Islet precursor cell (in vitro differentiated cells): Measurements from ENCODE around the gene PARP16.

Experiments used
- DNase-seq: peaks from one replicate; pipeline ENCODE4 v3.0.0-alpha.2; 2018

The PARP16 gene

DNA sequence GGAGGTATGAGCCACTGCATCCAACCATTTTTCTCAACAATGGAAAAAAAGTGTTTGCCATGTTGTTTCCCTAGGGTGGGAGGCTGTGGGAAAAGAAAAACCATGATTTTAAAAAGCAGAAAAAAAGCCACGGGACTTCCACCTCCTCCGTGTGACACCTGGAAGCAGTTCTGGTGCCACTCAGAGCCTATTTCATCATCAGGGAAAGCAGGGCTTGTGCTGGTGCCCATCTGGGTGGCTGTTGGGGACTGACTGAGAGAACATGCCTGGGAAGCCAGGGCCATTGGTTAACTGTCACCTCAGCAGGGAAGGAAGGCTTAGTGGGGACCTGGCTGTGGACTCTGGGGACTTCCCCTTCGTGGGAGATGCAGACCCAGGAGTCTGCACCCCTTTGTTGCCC, 25.1 kb upstream of the PARP16 start:
- no peak for DNase-seq

DNA sequence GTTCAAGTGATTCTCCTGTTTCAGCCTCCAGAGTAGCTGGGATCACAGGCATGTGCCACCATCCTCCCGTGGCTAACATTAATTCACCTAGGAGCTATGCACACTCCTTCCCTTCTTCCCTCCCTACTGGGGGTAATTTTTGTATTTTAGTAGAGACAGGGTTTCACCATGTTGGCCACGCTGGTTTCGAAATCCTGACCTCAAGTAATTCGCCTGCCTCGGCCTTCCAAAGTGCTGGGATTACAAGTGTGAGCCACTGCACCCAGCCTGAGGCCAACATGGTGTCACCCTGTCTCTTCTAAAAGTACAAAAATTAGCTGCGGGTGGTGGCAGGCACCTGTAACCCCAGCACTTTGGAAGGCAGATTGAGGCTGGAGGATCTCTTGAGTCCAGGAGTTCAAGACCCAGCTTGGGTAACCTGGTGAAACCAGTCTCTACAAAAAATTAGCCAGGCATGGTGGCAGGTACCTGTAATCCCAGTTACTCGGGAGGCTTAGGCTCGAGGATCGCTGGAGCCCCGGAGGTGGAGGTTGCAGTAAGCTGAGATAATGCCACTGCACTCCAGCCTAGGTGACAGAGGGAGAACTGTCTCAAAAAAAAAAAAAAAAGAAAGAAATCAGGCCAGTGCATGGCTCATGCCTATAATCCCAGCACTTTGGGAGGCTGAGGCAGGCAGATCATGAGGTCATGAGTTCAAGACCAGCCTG, 23.9 kb upstream of the PARP16 start:
- no peak for DNase-seq

DNA sequence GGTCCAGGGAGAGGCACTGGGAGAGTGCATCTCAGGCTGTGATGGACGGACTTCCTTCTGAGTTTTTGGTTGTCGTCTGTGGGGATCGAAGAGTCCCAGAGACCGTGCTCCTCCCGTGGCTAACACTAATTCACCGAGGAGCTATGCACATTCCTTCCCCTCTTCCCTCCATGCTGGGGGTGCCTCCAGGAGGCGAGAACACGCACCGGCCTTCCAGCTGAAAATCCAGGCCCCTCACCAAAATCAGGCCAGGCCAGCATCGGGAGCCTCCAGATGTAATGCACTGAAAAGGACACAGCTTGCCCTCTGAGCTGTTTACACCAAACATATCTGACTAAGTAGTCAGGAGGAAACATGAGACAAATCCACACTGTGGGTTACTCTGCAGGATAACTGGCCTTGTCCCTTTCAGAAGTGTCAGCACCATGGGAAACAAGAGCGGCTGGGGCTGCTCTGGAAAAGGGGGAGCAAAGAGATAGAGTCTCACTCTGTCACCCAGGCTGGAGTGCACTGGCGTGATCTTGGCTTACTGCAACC, 23.3 kb upstream of the PARP16 start:
- DNase-seq = peak; percentile 57

DNA sequence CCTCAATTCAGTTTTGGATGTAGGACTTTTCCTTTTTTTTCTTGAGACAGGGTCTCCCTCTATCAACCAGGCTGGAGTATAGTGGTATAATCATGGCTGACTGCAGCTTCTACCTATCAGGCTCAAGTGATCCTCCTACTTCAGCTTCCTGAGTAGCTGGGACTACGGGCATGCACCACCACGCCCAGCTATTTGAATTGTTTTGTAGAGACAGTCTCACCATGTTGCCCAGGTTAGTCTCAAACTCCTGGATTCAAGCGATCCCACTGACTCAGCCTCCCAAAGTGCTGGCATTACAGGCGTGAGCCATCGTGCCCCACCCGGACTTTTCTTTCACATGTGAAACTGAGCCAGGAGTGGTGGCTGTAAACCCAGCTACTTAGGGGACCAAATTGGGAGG, 21.3 kb upstream of the PARP16 start:
- no peak for DNase-seq

DNA sequence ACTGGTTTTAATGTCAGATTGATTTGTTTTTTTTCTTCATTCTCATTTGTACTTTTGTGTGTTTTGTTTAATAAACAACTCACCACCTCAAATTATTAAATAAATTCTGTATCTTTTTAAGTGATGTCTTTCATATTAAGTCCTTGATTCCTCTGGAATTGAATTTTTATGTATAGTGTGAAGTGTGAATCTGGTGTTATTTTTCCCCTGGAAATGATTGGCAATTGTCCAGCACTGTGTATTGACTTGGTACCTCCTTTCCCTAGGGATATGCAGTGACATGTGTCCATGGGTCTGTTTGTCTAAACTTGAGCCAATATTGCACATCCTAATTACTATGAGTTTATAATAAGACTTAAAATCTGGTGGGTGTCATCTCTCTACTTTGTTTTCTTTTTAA, 19.9 kb upstream of the PARP16 start:
- no peak for DNase-seq

DNA sequence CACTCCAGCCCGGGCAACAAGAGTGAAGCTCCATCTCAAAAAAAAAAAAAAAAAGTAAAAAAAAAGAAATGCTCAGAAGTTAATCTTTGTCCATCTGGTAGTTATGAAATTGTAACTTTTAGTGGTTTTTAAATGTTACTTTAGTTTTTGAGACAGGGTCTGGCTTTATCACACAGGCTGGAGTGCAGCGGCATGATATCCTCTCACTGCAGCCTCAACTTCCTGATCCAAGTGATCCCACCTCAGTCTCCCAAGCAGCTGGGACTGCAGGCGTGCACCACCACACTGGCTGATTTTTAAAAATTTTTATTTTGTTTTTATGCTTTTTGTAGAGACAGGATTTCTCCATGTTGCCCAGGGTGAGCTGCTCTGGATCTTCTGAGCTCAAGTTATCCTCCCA, 19.1 kb upstream of the PARP16 start:
- DNase-seq = no peak

DNA sequence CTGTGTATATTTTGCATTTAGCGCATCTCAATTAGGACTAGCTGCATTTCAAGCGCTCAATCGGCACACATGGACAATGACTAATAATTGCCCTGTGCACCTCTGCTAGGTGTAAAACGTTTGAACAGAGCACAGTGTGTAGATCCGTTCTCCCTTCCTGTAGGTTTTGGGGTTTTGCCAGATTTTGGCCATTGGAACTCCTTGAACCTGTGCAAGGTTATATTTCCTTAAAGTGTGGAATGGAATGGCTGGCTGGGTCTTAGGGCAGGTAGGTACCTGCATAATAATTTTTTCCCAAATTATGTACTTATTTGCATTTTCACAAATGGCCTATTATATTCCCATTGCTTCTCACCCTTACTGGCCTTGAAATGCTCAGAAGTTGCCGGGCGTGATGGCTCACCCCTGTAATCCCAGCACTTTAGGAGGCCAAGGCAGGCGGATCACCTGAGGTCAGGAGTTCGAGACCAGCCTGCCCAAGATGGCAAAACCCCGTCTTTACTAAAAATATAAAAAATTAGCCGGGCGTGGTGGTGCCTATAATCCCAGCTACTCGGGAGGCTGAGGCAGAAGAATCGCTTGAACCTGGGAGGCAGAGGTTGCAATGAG, 18.6 kb upstream of the PARP16 start:
- no peak for DNase-seq

DNA sequence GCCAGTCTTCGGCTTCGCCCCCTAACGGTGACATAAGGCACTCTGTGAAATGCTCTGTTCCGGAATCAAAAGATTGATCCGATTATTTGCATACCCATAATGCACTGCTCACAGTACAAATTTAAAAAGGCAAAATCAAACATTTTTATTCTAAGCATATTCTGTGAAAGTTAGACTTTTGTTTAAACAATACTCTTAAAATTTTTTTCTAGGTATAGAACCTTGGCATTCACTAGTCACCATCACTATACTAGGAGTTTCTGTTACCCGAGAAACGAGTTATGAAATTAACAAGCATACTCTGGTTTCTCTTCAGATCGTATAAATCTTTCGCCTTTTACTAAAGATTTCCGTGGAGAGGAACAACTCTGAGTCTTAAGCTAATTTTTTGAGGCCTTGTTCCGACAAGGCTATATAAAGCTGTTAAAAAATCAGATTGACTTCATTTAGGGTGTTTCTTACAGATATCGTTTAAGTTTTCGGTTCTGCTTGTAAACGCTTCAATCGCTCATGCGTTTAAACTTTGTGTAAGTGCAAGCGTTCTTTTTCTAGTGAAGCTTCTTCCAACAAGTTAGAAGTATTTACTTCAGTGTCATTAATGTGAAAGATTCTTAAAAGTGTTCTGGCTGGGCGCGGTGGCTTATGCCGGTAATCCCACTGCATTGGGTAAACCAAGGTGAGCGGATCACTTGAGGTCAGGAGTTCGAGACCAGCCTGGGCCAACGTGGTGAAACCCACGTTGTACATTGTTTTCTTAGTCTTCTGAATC, 17.9 kb upstream of the PARP16 start, which contains the start of gene RNU5B-1:
Gene RNU5B-1, plus strand, starts transcription at position 297 of the 769 bp plus-strand sequence.
- DNase-seq = peak; percentile 96

DNA sequence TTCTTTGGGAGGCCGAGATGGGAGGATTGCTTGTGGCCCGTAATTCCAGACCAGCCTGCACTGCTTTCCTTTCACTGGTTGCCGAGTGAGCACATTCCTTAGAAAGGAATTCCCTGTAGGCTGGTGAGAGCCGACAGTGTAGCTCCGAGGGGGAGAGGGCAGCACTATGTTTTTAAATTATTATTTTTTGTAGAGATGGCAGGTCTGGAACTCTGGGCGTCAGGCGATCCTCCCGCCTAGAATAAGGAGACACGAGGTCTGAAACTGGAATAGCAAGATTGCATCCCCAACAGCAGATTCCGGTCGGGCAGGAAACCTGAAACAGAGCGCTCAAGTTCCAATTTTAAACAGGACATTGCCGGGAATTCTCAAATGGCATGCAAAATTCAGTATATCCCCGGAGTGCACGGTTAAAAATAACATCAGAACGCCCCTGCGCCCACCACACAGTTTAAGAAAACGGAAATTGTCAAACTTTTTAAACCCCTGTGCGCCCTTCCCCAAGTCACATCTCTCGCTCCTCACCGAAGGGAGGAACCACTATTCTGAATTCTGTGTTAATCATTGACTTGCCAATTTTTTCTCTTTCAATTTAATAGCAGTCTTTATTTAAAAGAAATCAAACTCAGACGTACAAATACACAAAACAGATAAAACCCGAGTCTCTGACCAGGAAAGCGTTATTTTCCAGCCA, 17.2 kb upstream of the PARP16 start:
- DNase-seq = peak; percentile 86

DNA sequence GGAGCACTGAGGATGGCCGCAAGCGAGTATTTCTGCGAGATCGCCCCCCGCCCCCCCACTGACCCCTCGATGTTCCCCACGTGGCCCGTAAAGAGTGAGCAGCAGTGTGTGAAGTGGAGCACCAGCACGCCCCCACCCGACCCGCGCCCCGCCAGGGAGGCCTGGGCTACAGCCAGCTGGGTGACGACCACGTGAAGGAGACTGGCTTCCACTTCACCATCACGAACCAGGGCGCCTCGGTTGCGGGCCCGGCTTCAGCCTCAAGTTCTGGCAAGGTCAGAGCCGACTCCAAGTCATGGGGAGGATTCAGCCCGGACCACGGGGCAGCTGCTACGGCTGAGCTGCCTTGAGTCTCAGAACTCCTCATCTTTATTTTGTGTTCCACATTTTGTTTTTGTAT, 15.4 kb upstream of the PARP16 start:
- DNase-seq = no peak

DNA sequence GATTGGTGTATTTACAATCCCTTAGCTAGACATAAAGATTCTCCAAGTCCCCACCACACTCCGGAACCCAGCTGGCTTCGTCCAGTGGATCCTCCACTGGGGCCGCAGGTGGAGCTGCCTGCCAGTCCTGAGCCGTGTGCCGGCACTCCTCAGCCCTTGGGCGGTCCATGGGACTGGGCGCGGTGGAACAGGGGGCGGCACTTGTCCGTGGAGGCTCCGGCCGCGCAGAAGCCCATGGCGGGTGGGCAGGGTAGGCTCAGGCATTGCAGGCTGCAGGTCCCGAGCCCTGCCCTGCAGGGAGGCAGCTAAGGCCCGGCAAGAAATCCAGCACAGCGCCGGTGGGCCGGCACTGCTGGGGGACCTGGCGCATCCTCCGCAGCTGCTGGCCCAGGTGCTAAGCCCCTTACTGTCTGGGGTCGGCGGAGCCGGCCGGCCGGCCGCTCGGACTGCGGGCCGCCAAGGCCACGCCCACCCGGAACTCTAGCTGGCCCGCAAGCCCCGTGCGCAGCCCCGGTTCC, 14.3 kb upstream of the PARP16 start:
- DNase-seq = peak; percentile 83

DNA sequence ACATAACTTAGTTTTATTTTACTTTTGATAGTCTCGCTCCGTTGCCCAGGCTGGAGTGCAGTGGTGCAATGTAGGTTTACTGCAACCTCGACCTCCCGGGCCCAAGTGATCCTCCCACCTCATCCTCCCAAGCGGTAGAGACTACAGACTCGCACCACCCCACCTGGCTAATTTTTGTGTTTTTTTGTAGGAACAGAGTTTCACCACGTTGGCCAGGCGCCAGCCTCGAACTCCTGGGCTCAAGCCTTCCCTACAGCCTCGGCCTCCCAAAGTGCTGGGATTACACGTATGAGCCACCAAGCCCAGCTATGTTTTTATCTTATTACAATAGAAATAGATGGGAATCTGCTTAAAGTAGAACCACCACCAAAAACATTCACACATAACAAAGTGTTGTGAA, 12.0 kb upstream of the PARP16 start:
- no peak for DNase-seq

DNA sequence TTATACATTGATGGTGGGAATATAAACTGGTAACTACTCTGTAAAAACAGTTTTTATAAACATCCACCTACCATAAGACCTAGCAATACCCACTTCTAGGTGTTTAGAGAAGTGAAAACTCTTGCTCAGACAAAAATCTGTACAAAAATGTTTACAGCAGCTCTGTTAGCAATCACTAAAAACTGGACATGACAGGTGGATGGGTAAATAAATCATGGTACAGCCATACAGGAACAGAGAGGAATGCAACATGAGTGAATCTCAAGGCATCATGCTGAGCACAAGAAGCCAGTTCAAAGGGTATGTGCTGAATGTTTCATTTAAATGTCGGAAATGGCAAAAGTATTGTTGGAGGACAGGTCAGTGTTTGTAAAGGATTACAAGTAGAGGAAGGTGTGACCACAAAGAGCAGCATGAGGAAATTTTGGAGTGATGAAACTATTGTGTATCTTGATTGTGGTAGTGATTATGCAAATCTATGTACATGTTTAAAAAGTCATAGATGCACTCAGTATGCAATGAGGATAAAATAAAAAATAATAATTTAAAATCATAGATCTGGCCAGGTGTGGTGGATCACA, 6.3 kb upstream of the PARP16 start:
- DNase-seq = no peak

DNA sequence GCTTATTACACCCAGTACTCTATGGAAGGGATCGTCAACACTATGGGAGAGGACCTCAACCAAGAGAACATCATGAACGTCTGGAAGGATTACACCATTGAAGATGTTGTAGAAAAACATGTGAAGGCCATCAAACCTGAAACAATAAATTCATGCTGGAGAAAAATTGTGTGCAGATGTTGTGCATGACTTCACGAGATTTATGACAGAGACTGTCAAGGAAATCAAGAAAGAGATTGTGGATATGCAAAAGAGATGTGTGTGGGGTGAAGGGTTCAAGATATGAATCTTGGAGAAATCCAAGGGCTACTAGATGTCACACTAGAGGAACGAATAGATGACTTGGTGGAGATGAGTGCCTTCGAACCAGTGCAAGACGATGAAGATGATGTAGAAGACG, 3.5 kb upstream of the PARP16 start:
- no peak for DNase-seq

DNA sequence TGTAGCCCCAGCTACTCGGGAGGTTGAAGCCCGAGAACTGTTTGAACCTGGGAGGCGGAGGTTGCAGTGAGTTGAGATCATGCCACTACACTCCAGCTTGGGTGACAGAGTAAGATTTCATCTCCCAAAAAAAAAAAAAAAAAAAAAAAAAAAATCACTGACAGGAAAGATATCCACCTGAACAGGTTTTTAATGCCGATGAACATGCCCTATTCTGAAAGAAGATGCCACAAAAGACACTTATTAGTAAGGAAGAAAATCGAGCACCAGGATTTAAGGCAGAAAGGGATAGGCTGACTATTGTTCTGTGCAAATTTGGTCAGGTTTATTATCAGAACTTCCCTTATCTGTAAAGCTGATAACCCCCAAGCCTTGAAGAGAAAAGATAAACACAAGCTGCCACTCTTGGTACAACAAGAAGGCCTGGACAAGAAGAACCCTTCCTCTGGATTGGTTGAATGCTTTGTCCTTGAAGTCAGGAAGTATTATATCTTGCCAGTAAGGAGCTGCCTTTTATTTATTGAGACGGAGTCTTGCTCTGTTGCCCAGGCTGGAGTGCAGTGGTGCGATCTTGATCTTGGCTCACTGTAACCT, 2.7 kb upstream of the PARP16 start:
- DNase-seq = no peak

DNA sequence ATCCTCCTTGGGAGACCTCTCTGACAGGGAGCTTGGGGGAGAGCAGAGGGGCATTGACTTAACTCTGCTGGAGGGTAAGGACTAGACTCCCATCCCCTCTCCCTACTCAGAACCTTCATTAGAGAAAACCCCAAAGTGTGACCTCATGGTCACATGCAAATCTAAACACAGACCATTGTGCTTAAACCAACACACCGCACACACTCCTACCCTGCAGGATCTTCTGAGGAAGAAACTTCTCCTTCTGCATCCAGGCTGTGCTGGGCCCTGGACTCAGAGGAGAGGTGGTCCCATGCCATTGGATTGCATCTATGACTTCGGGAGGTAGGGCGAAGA, 805 bp upstream of the PARP16 start:
- no peak for DNase-seq

DNA sequence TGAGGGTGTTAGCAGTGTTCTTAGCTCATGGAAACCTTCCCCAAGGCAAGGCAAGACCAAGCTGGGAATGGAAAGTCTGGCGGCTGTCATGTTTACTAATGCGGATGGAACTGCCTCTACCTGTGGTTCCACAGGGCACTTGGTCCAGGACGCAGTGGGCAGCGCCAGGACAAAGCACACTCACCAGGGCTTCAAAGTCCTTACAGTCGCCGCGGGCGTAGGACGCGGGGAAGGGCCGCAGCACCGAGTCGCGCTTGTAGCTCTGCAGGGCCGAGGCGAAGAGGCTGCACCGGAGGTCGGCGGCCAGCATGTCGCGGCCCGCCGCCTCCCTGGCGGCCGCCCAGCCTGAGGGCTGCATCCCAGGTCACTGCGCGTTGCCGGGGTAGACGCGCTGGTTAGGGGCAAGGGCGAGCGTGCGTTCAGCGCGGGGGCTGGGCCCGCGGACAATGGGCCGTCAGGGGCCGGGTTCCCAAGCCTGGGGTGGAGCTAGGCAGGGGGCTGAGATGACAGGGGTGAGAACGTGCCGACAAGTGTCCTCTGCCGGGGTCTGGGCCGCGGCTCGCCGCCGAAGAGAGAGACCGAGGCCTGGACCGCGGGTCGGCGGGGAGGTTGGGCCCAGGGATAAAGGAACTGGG, 497 bp downstream of the PARP16 start:
- DNase-seq = peak; percentile 85

DNA sequence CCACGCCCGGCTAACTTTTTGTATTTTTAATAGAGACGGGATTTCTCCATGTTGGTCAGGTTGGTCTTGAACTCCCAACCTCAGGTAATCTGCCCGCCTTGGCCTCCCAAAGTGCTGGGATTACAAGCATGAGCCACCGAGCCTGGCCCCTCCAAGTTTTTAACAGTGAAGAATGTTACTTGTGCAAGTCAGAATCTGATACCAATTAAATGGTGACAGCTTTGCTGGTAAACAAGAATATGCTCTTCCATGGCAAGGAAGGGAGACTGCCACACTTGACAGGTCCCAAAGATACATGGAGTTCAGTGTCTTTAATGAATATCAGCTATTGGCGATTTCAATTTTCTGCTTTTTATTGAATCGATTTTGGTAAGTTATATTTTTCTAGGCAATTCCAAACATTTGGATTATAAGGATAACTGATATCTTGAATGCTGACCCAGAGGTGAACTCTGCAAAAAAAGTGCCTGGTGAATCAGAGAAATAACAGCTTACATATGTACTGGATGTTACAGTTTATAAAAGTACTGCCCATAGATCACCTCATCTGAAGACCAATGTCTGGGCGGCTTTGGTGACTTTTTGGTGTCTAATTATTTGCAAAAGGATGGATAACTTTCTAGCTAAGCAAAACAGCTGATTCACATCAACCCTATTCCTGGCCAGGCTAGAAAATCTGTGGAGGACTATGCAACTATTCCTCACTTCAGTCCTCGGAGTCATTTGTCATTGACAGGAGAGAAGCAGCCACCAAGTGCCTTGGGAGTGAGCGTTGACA, 1.2 kb downstream of the PARP16 start:
- DNase-seq = no peak

DNA sequence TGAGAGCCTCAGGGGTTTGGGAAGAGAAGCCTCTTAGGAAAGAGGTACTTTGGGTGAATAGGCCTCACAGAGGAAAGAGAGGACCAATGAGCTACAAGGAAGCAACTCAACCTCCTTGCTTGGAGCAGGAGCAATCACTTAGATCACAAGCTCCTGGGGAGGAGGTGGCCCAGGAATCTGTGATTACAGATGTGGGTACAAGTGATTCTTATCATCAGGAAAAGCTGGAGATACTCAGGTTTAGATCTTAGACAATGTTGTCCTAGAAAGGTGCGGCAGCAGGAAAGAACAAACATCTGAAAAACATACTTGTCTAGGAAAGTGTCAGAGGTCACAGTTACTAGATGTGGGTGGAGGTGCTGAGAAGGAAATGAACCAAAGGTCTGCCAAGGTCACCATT, 8.2 kb downstream of the PARP16 start:
- no peak for DNase-seq

DNA sequence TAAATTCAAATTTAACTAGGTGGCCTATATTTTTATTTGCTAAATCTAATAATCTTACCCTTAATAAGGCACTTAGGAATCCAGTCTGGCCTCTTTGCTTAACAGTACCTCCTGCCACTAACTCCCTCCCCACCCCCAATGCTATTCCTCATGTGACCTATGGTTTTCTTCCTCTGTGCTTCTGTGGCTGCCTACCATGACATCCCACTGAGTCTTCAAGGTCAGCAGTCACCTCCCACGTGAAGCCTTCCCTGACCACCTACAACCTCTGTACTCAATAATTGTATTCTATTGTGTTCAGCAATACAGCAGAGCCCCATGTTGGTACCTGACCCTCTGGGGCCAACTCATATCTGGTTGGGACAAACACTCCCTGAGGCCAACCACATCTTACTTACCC, 9.7 kb downstream of the PARP16 start:
- DNase-seq = no peak

DNA sequence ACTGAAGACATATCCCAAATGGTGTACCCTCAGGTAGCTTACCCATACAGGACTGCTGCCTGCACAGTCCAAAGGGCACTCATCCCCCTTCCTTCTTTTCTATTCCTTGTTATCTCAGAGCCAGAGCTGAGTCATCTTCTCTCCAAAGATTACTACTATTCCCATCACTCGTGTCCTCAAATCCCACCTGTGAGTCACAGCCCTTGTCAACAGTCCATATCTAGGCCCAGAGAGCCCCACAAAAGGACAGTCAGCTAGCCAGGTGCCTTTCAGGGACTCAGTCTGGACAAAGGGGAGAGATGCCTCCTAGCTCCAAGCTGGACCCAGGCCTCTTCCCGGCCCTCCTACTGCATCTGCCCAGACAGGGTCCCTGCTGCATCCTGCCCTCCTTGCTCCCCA, 11.0 kb downstream of the PARP16 start:
- peak; percentile 66 for DNase-seq
